ENCODE measurements around the gene SPG7.

DNA sequence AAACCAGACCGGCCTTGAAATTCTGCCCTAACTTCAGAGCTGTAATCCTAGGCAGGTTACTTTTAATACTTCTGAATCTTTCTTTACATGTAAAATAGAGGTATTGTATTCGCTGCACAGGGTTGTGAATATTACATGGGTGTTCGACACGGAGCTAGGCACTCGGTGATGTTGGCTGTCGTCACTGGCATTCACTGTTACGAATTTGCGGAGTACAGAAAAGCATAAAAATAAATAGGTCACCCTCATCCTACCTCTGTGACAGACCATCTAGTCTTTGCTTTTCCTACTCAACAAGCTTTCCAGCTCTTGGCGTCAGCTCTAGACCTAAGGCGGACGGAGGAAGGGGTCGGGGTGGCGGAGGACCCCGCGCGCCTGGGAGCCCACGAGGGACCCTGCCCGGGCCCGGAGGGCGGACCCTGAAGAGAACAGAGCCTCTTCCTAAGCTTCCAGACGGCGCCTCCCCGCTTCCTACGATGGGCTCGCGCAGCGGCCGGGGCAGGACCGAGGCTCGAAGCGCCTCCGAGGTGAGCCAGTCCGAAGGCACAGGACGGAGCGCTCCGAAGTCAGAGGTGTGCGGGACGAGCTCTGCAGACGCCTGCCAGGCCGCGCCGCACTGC is 879 bp upstream of the SPG7 start:
- TF ChIP-seq CTCF (IDR thresholded peaks at IDR 0.05; ENCODE audit: insufficient read depth, low read depth, low read length) (no peak), EZH2 (IDR thresholded peaks at IDR 0.05; ENCODE audit: insufficient read depth, low read length) (no peak)

All from astrocyte (in vitro differentiated cells and primary cell).